GM23248 (cell line): Measurements from ENCODE around the gene SLC15A1.

Experiments
- EZH2 ChIP-seq: fragments of 200-600 bp; sonication (generic); IDR thresholded peaks from 2 replicates; pipeline ENCODE4 v1.6.1; 2018; ENCODE audit warnings: antibody characterized with exemption, mild to moderate bottlenecking; ENCODE audit not compliant: insufficient read depth, poor library complexity, severe bottlenecking
- EZH2phosphoT487 ChIP-seq: fragments of 200-600 bp; sonication (generic); IDR thresholded peaks from 2 replicates; pipeline ENCODE4 v1.6.1; 2018; ENCODE audit warnings: antibody characterized with exemption, moderate library complexity, mild to moderate bottlenecking, low read depth; ENCODE audit not compliant: insufficient read depth

DNA sequence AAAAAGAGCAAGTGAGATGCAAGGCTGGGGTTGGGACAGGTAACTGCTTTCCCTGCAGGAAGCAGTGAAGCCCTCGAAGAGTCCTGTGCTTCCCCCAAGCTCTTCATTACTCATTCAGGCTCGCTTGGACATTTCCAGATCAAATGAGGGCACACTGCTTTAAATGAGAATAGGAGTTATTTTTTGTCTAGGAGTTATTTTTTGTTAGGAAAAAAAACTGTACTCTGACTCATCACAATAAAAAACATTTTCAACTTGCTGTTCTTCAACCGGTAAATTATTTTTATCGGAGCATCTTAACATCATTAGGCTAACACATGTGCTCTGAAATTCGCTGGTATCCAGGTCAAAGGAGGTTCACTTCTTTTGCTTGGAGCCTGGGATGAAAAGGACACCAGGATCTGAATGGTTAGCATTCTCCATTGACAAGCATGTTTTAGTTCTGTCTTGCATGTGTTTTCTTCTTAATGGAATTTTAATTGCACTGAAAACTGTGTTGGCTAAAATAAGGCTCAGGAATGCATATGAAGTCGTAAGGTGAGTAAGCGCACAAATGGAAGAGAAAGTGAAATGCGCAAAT lies 94.9 kb downstream of the SLC15A1 start:
- TF ChIP-seq EZH2phosphoT487, result no peak
- TF ChIP-seq EZH2, result no peak
